ENCODE results near the gene OR6S1. TPM values are rescaled to one million over a fixed set of nuclear protein-coding genes. Genes with fewer than 3 reads are reported as not detected.
"Not testable (repeated sequence)": the region's sequence is repeated elsewhere in the genome, so short reads cannot be mapped to it uniquely, and the experiment has no call there.

OR6S1 gene
- polyA plus RNA-seq, 1 donor from 2014 or later: not detected

GRCh38 chr14:20680843-20681347 is 39.4 kb upstream of the OR6S1 start:
- no peak overlapping the region for H3K27ac Mint-ChIP-seq
- no peaks in the 10 kb centered on the region for H3K9me3 Mint-ChIP-seq
- no peak overlapping the region for H3K4me3 Mint-ChIP-seq
- no peaks in the 10 kb centered on the region for H3K27me3 Mint-ChIP-seq
- peaks cover 1% of the 10 kb centered on the region for H3K36me3 Mint-ChIP-seq
- H3K4me1 Mint-ChIP-seq: peaks cover 19 to 29% (median 23%) of the 10 kb centered on the region in 3 donors

- H3K27ac Mint-ChIP-seq: no peak overlapping the region
- no peak overlapping the region for H3K4me3 Mint-ChIP-seq
- H3K36me3 Mint-ChIP-seq: peaks cover 1% of the 10 kb centered on the region
- H3K9me3 Mint-ChIP-seq: no peaks in the 10 kb centered on the region
- no peaks in the 10 kb centered on the region for H3K27me3 Mint-ChIP-seq
- peaks cover 19 to 29% (median 22%) of the 10 kb centered on the region in 3 donors for H3K4me1 Mint-ChIP-seq
These were observed 38.9 kb upstream of the OR6S1 start for GRCh38 chr14:20680363-20680762.

GRCh38 chr14:20679907-20680306 is 38.4 kb upstream of the OR6S1 start:
- Mint-ChIP-seq H3K27ac (no peak overlapping the region), H3K4me1 (peaks cover 17 to 24% (median 18%) of the 10 kb centered on the region in 3 donors), H3K9me3 (no peaks in the 10 kb centered on the region), H3K36me3 (peaks cover 1% of the 10 kb centered on the region), H3K4me3 (peak overlapping the region in 1 of 4 donors; percentile 43), H3K27me3 (no peaks in the 10 kb centered on the region)

- Mint-ChIP-seq H3K9me3 (no peaks in the 10 kb centered on the region), H3K4me1 (peaks cover 19 to 23% (median 19%) of the 10 kb centered on the region in 3 donors), H3K4me3 (no peak overlapping the region), H3K36me3 (peaks cover 1% of the 10 kb centered on the region), H3K27ac (no peak overlapping the region), H3K27me3 (no peaks in the 10 kb centered on the region)
These were observed 34.6 kb upstream of the OR6S1 start for GRCh38 chr14:20676072-20676471.

GRCh38 chr14:20675669-20676068 is 34.2 kb upstream of the OR6S1 start:
- Mint-ChIP-seq H3K9me3 (no peaks in the 10 kb centered on the region), H3K27me3 (no peaks in the 10 kb centered on the region), H3K4me1 (peaks cover 15 to 19% (median 15%) of the 10 kb centered on the region in 3 donors), H3K27ac (no peak overlapping the region), H3K36me3 (peaks cover 1% of the 10 kb centered on the region), H3K4me3 (no peak overlapping the region)

- no peaks in the 10 kb centered on the region for H3K9me3 Mint-ChIP-seq
- no peaks in the 10 kb centered on the region for H3K27me3 Mint-ChIP-seq
- peaks cover 1% of the 10 kb centered on the region for H3K36me3 Mint-ChIP-seq
- H3K4me3 Mint-ChIP-seq: no peak overlapping the region
- H3K4me1 Mint-ChIP-seq: peaks cover 24 to 34% (median 26%) of the 10 kb centered on the region in 3 donors
- no peak overlapping the region for H3K27ac Mint-ChIP-seq
These were observed 30.2 kb upstream of the OR6S1 start for GRCh38 chr14:20671597-20672283.

GRCh38 chr14:20668969-20669368 is 27.5 kb upstream of the OR6S1 start:
- Mint-ChIP-seq H3K4me3 (peak overlapping the region in 2 of 4 donors; percentile 17 to 61), H3K9me3 (no peaks in the 10 kb centered on the region), H3K4me1 (peaks cover 34 to 53% (median 41%) of the 10 kb centered on the region in 3 donors), H3K27ac (peak overlapping the region in 2 of 3 donors; percentile 23 to 83), H3K36me3 (no peaks in the 10 kb centered on the region), H3K27me3 (no peaks in the 10 kb centered on the region)

- no peaks in the 10 kb centered on the region for H3K27me3 Mint-ChIP-seq
- peak overlapping the region; percentile 77 to 95 (median 83) for H3K27ac Mint-ChIP-seq
- H3K36me3 Mint-ChIP-seq: no peaks in the 10 kb centered on the region
- no peaks in the 10 kb centered on the region for H3K9me3 Mint-ChIP-seq
- H3K4me1 Mint-ChIP-seq: peaks cover 34 to 58% (median 50%) of the 10 kb centered on the region in 3 donors
- peak overlapping the region; percentile 22 to 88 (median 75) for H3K4me3 Mint-ChIP-seq
These were observed 26.5 kb upstream of the OR6S1 start for GRCh38 chr14:20667957-20668356.

- H3K4me3 Mint-ChIP-seq: peak overlapping the region; percentile 74 to 87 (median 78)
- not testable (repeated sequence) for H3K9me3 Mint-ChIP-seq, H3K27me3 Mint-ChIP-seq, H3K36me3 Mint-ChIP-seq
- peaks cover 29 to 59% (median 48%) of the 10 kb centered on the region in 3 donors for H3K4me1 Mint-ChIP-seq
- H3K27ac Mint-ChIP-seq: peak overlapping the region; percentile 40 to 92 (median 66)
These were observed 25.0 kb upstream of the OR6S1 start for GRCh38 chr14:20666400-20666961.

GRCh38 chr14:20662968-20663732 is 21.7 kb upstream of the OR6S1 start:
- Mint-ChIP-seq H3K36me3 (peaks cover 2% of the 10 kb centered on the region), H3K4me1 (peaks cover 29 to 49% (median 40%) of the 10 kb centered on the region in 3 donors), H3K4me3 (peak overlapping the region; percentile 83 to 98 (median 94)), H3K27ac (peak overlapping the region; percentile 66 to 81 (median 71)), H3K9me3 (no peaks in the 10 kb centered on the region), H3K27me3 (no peaks in the 10 kb centered on the region)

GRCh38 chr14:20661197-20661596 is 19.7 kb upstream of the OR6S1 start:
- Mint-ChIP-seq H3K4me3 (no peak overlapping the region), H3K9me3 (no peaks in the 10 kb centered on the region), H3K4me1 (peaks cover 19 to 35% (median 24%) of the 10 kb centered on the region in 3 donors), H3K27ac (no peak overlapping the region), H3K27me3 (peaks cover 3% of the 10 kb centered on the region), H3K36me3 (peaks cover 2% of the 10 kb centered on the region)

GRCh38 chr14:20659813-20660395 is 18.4 kb upstream of the OR6S1 start:
- Mint-ChIP-seq H3K27ac (peak overlapping the region in 1 of 3 donors; percentile 23), H3K4me3 (no peak overlapping the region), H3K27me3 (peaks cover 14% of the 10 kb centered on the region), H3K9me3 (no peaks in the 10 kb centered on the region), H3K4me1 (peaks cover 14 to 28% (median 17%) of the 10 kb centered on the region in 3 donors), H3K36me3 (peaks cover 2% of the 10 kb centered on the region)

GRCh38 chr14:20659336-20659735 is 17.8 kb upstream of the OR6S1 start:
- no peak overlapping the region for H3K4me3 Mint-ChIP-seq
- no peaks in the 10 kb centered on the region for H3K9me3 Mint-ChIP-seq
- peaks cover 15 to 25% (median 18%) of the 10 kb centered on the region in 3 donors for H3K4me1 Mint-ChIP-seq
- H3K27ac Mint-ChIP-seq: peak overlapping the region in 1 of 3 donors; percentile 23
- peaks cover 2% of the 10 kb centered on the region for H3K36me3 Mint-ChIP-seq
- H3K27me3 Mint-ChIP-seq: peaks cover 17% of the 10 kb centered on the region

- Mint-ChIP-seq H3K27ac (no peak overlapping the region), H3K4me1 (peaks cover 11 to 24% (median 19%) of the 10 kb centered on the region in 3 donors), H3K9me3 (no peaks in the 10 kb centered on the region), H3K4me3 (no peak overlapping the region), H3K36me3 (peaks cover 3% of the 10 kb centered on the region), H3K27me3 (peaks cover 26% of the 10 kb centered on the region)
These were observed 16.8 kb upstream of the OR6S1 start for GRCh38 chr14:20658246-20658645.
